DOHH2 (cell line): ENCODE results near the gene C22orf23.
"Not testable (repeated sequence)": the region's sequence is repeated elsewhere in the genome, so short reads cannot be mapped to it uniquely, and the experiment has no call there.

Experiments
- H3F3A ChIP-seq: fragments of 200-600 bp; sonication (generic), shearing (Covaris generic); 2 replicates; pipeline ENCODE4 v1.6.0; 2016; ENCODE audit warnings: antibody characterized with exemption, mild to moderate bottlenecking; ENCODE audit not compliant: control insufficient read depth, insufficient read depth
- H3K27ac ChIP-seq: fragments of 200-600 bp; sonication (generic); 2 replicates; pipeline ENCODE4 v1.5.1; 2014; ENCODE audit warnings: low read depth, mild to moderate bottlenecking, low read length, moderate library complexity
- H3K27me3 ChIP-seq: fragments of 200-600 bp; sonication (generic); 2 replicates; pipeline ENCODE4 v1.6.1; 2014; ENCODE audit warnings: mild to moderate bottlenecking, low read length, mixed read lengths; ENCODE audit not compliant: control insufficient read depth
- H3K36me3 ChIP-seq: fragments of 200-600 bp; sonication (generic); 2 replicates; pipeline ENCODE4 v1.6.1; 2014; ENCODE audit warnings: mild to moderate bottlenecking, low read length, moderate library complexity, mixed read lengths; ENCODE audit not compliant: control insufficient read depth
- H3K4me1 ChIP-seq: fragments of 200-600 bp; sonication (generic); 2 replicates; pipeline ENCODE4 v1.6.1; 2014; ENCODE audit warnings: mild to moderate bottlenecking, low read length, mixed read lengths; ENCODE audit not compliant: control insufficient read depth
- H3K4me2 ChIP-seq: fragments of 200-600 bp; sonication (generic); 2 replicates; pipeline ENCODE4 v1.6.0; 2014; ENCODE audit warnings: mild to moderate bottlenecking, low read length, moderate library complexity
- H3K4me3 ChIP-seq: fragments of 200-600 bp; sonication (generic); 2 replicates; pipeline ENCODE4 v1.5.1; 2014; ENCODE audit warnings: mild to moderate bottlenecking, low read length, mixed read lengths
- H3K79me2 ChIP-seq: fragments of 200-600 bp; sonication (generic); 2 replicates; pipeline ENCODE4 v1.6.1; 2014; ENCODE audit warnings: mild to moderate bottlenecking, low read length, mixed read lengths; ENCODE audit not compliant: control insufficient read depth
- H3K9me2 ChIP-seq: fragments of 200-600 bp; sonication (generic); replicated peaks from 2 replicates; pipeline ENCODE4 v1.6.1; 2014; ENCODE audit warnings: mild to moderate bottlenecking, low read length, mixed read lengths; ENCODE audit not compliant: control insufficient read depth
- H3K9me3 ChIP-seq: fragments of 200-600 bp; sonication (generic); 2 replicates; pipeline ENCODE4 v1.6.1; 2014; ENCODE audit warnings: antibody characterized with exemption, low read length, mixed read lengths; ENCODE audit not compliant: control insufficient read depth, insufficient read depth
- H4K20me1 ChIP-seq: fragments of 200-600 bp; sonication (generic); 2 replicates; pipeline ENCODE4 v1.6.0; 2014; ENCODE audit warnings: low read depth, mild to moderate bottlenecking, antibody characterized with exemption, low read length, moderate library complexity; ENCODE audit not compliant: control insufficient read depth, insufficient read depth
- EZH2phosphoT487 ChIP-seq: fragments of 200-600 bp; sonication (generic); IDR thresholded peaks from 2 replicates; pipeline ENCODE4 v1.6.1; 2017; ENCODE audit warnings: borderline replicate concordance, mild to moderate bottlenecking, antibody characterized with exemption, low read length, moderate library complexity, mixed read lengths
- TF ChIP-seq, protein P1 (sequence below): fragments of 200-600 bp; sonication (generic); IDR thresholded peaks from one replicate; pipeline ENCODE4 v1.5.1; 2014; ENCODE audit warnings: antibody characterized with exemption, mild to moderate bottlenecking, low read depth, low read length; ENCODE audit not compliant: poor library complexity, severe bottlenecking

The C22orf23 gene

DNA sequence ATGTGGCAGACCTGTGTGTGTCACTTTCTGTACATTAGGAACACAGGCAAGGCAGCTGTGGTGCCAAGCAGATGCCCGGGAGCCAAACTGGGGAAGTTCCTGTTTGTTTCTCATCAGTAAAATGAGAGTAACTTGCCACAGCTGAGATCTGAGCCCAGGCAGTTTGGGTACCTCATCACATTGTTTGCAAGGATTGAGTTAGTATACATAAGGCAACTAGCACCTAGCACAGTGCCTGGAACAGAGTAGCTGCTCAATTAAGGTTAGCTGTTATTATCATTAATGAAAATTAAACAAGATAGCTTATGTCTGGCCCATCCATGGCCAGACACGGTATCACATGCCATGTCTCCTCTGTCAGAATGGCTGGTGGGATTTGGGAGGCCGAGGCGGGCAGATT is 23.1 kb upstream of the C22orf23 start:
- no peaks in the 10 kb centered on the region for H3F3A ChIP-seq
- H3K4me2 ChIP-seq: no peak overlapping the region
- H3K27me3 ChIP-seq: no peaks in the 10 kb centered on the region
- no peaks in the 10 kb centered on the region for H3K4me1 ChIP-seq
- H3K27ac ChIP-seq: no peak overlapping the region
- H3K4me3 ChIP-seq: no peak overlapping the region
- no peaks in the 10 kb centered on the region for H3K9me3 ChIP-seq
- H3K79me2 ChIP-seq: no peaks in the 10 kb centered on the region
- no peaks in the 10 kb centered on the region for H3K9me2 ChIP-seq
- H4K20me1 ChIP-seq: no peaks in the 10 kb centered on the region
- TF ChIP-seq, protein P1, sequence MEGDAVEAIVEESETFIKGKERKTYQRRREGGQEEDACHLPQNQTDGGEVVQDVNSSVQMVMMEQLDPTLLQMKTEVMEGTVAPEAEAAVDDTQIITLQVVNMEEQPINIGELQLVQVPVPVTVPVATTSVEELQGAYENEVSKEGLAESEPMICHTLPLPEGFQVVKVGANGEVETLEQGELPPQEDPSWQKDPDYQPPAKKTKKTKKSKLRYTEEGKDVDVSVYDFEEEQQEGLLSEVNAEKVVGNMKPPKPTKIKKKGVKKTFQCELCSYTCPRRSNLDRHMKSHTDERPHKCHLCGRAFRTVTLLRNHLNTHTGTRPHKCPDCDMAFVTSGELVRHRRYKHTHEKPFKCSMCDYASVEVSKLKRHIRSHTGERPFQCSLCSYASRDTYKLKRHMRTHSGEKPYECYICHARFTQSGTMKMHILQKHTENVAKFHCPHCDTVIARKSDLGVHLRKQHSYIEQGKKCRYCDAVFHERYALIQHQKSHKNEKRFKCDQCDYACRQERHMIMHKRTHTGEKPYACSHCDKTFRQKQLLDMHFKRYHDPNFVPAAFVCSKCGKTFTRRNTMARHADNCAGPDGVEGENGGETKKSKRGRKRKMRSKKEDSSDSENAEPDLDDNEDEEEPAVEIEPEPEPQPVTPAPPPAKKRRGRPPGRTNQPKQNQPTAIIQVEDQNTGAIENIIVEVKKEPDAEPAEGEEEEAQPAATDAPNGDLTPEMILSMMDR: no peak
- no peak for TF ChIP-seq EZH2phosphoT487
- no peaks in the 10 kb centered on the region for H3K36me3 ChIP-seq

DNA sequence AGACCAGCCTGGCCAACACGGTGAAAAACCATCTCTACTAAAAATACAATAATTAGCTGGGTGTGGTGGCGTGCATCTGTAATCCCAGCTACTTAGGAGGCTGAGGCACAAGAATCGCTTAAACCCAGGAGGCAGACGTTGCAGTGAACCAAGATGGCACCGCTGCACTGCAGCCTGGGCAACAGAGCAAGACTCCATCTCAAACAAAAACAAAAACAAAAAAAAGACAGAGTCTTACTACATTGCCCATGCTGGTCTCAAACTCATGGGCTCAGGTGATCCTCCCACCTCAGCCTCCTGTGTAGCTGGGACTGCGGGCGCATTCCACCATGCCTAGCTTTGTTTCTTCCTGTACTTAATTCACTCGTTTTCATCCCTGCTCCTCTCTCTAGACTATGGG is 22.6 kb upstream of the C22orf23 start:
- not testable (repeated sequence) for H3K4me1 ChIP-seq, H3K4me3 ChIP-seq, H3K27me3 ChIP-seq, H3K9me2 ChIP-seq, H3K36me3 ChIP-seq, H3K79me2 ChIP-seq, H3F3A ChIP-seq, H3K27ac ChIP-seq, H3K9me3 ChIP-seq, H4K20me1 ChIP-seq, H3K4me2 ChIP-seq

DNA sequence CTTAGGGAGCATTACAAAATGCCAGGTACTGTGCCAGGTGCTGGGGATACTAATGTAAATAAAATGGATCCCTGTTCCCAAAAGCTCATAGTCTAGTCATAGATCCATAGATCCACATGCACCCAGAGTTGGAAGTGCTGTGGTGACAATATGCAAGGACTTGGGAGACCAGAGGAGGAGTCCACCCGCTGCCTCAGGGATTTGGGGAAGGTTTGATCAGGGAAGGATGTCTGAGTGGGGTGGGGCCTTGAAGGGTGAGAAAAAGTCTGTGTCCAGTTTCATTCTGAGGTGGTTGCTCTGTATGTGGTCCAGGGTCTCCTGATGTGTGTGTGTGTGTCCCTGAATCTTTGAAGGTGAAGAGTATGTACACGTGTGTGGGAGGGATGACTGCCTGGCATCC is 21.8 kb upstream of the C22orf23 start:
- H3K4me1 ChIP-seq: no peaks in the 10 kb centered on the region
- H3K4me2 ChIP-seq: no peak overlapping the region
- H3F3A ChIP-seq: no peaks in the 10 kb centered on the region
- H3K27me3 ChIP-seq: no peaks in the 10 kb centered on the region
- H3K79me2 ChIP-seq: no peaks in the 10 kb centered on the region
- no peak overlapping the region for H3K4me3 ChIP-seq
- H3K9me2 ChIP-seq: no peaks in the 10 kb centered on the region
- H4K20me1 ChIP-seq: no peaks in the 10 kb centered on the region
- H3K27ac ChIP-seq: no peak overlapping the region
- no peaks in the 10 kb centered on the region for H3K36me3 ChIP-seq
- H3K9me3 ChIP-seq: no peaks in the 10 kb centered on the region
- TF ChIP-seq, protein P1: no peak

DNA sequence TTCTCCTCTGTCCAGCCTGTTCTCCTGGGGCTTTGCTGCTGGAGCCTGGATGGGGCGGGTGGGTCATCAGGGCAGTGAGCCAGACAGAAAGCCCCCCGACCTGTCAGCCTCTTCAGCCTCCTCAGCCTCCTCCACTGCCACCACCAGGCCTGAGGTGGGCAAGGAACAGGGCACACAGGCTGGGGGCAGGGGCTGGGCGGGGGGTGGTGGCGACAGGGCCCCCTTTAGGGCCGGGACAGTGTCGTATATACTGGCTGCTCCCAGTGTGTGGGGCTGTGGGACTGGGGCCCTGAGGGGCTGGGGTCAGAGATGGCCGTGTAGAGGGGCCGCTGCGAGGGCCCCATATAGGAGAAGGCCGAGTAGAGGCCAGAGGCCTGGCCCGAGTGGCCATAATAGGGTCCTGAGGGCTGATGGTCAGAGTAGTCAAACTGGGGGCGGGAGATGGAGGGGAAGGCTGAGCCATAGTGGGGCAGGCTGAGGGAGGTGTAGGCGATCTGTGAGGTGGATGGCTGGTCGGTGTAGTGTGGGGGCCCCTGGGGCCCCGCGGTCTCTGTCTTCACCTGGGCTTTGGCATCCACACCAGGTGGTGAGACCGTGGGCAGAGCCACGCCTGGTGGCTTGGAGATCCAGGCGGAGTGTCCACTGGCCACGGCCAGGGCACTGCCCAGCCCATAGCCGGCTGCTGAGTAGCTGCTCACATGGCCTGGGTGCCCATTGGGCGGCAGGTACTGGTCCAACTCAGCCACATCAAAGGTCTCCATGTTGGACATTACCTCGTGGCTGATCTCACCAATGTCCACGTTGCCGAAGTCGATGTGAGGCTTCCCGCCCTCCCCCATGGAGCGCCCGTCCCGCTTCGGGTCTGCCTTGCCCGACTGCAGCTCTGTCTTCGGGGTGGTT is 20.1 kb upstream of the C22orf23 start:
- Histone ChIP-seq H3K4me2 (no peak overlapping the region), H3K9me2 (no peaks in the 10 kb centered on the region), H3K9me3 (no peaks in the 10 kb centered on the region), H3K27me3 (no peaks in the 10 kb centered on the region), H3F3A (no peaks in the 10 kb centered on the region), H3K4me3 (no peak overlapping the region), H3K36me3 (peaks cover 10% of the 10 kb centered on the region), H3K4me1 (no peaks in the 10 kb centered on the region), H4K20me1 (no peaks in the 10 kb centered on the region), H3K27ac (no peak overlapping the region), H3K79me2 (no peaks in the 10 kb centered on the region)
- TF ChIP-seq, protein P1: no peak
- TF ChIP-seq EZH2phosphoT487: no peak
